GM18507 (cell line): Measurements from ENCODE around the gene TEX51.

ENCODE experiments used
- DNase-seq: peaks from one replicate; pipeline ENCODE4 v3.0.0; 2011; ENCODE audit warnings: low read depth; ENCODE audit not compliant: insufficient read length; ENCODE audit errors: extremely low spot score
- FAIRE-seq: peaks from 2 replicates; lab custom pipeline; 2011; peaks lifted over from hg19 to GRCh38; lab: Jason Lieb, UNC

TEX51 gene

GRCh38 chr2:126877041-126877440 is 21.6 kb upstream of the TEX51 start:
- DNase-seq (no peak), FAIRE-seq (no peak)

- no peak for FAIRE-seq
Measured at GRCh38 chr2:126877861-126878565, 20.7 kb upstream of the TEX51 start.

GRCh38 chr2:126878601-126879000 is 20.1 kb upstream of the TEX51 start:
- no peak for FAIRE-seq
- no peak for DNase-seq

More at GRCh38 chr2:126877861-126878565, 20.7 kb upstream of the TEX51 start:
- DNase-seq = no peak

- FAIRE-seq = no peak
Measured at GRCh38 chr2:126879348-126880298, 19.1 kb upstream of the TEX51 start.

GRCh38 chr2:126880324-126880723 is 18.4 kb upstream of the TEX51 start:
- DNase-seq (no peak), FAIRE-seq (no peak)

More at GRCh38 chr2:126879348-126880298, 19.1 kb upstream of the TEX51 start:
- no peak for DNase-seq

- FAIRE-seq = no peak
- DNase-seq = no peak
Measured at GRCh38 chr2:126880817-126881216, 17.9 kb upstream of the TEX51 start.

- FAIRE-seq = no peak
Measured at GRCh38 chr2:126881591-126881990, 17.1 kb upstream of the TEX51 start.

GRCh38 chr2:126882181-126882580 is 16.5 kb upstream of the TEX51 start:
- FAIRE-seq (no peak), DNase-seq (no peak)

More at GRCh38 chr2:126881591-126881990, 17.1 kb upstream of the TEX51 start:
- DNase-seq = no peak

- no peak for FAIRE-seq
- DNase-seq = no peak
Measured at GRCh38 chr2:126882736-126883665, 15.7 kb upstream of the TEX51 start.

GRCh38 chr2:126883666-126884040 is 15.0 kb upstream of the TEX51 start:
- FAIRE-seq = no peak
- no peak for DNase-seq

- FAIRE-seq = no peak
Measured at GRCh38 chr2:126884861-126885750, 13.6 kb upstream of the TEX51 start.

GRCh38 chr2:126885751-126886210 is 12.9 kb upstream of the TEX51 start:
- FAIRE-seq = no peak

More at GRCh38 chr2:126884861-126885750, 13.6 kb upstream of the TEX51 start:
- no peak for DNase-seq

GRCh38 chr2:126886211-126886915 is 12.3 kb upstream of the TEX51 start:
- DNase-seq = peak; percentile 50
- FAIRE-seq = no peak

More at GRCh38 chr2:126885751-126886210, 12.9 kb upstream of the TEX51 start:
- DNase-seq = no peak

GRCh38 chr2:126886916-126887280 is 11.8 kb upstream of the TEX51 start:
- DNase-seq (no peak), FAIRE-seq (no peak)

- FAIRE-seq = no peak
- DNase-seq = no peak
Measured at GRCh38 chr2:126887506-126887905, 11.2 kb upstream of the TEX51 start.

GRCh38 chr2:126888046-126888445 is 10.6 kb upstream of the TEX51 start:
- FAIRE-seq (no peak), DNase-seq (no peak)

GRCh38 chr2:126889071-126889470 is 9.6 kb upstream of the TEX51 start:
- FAIRE-seq (no peak), DNase-seq (no peak)
